ENCODE measurements around the gene ISYNA1. TPM values are rescaled to one million over a fixed set of nuclear protein-coding genes. Genes with fewer than 3 reads are reported as not detected.
A peak's percentile ranks its signal among the peaks of the same experiment; 100 is the strongest.

The ISYNA1 gene
- total and polyA plus RNA-seq, 2 of the 8 experiments (the other 6 are each of a cell fraction or from before 2014, with no cell fraction given) = 207 to 264 TPM

- FAIRE-seq = no peak
- TF ChIP-seq KDM1A (IDR thresholded peaks at IDR 0.05; ENCODE audit: borderline replicate concordance, low read length) (peak; percentile 87; the same call in 1 of the 2 replicates), GABPA (IDR thresholded peaks at IDR 0.05; ENCODE audit: borderline replicate concordance, insufficient read depth, low read length) (no peak), SUZ12 (IDR thresholded peaks at IDR 0.05; ENCODE audit: low read length) (no peak), MAX (IDR thresholded peaks at IDR 0.05) (no peak), KDM4A (IDR thresholded peaks at IDR 0.05; ENCODE audit: low read depth, low read length, severe bottlenecking) (no peak), PHF8 (conservative IDR thresholded peaks at IDR 0.05; ENCODE audit: low read depth, low read length) (no peak), NRF1 (IDR thresholded peaks at IDR 0.05; ENCODE audit: low read depth, low read length) (no peak), HDAC2 (IDR thresholded peaks at IDR 0.05; ENCODE audit: borderline replicate concordance in 1 of 2, low read depth in 2 of 2, low read length in 2 of 2) (no peak), SIX5 (IDR thresholded peaks at IDR 0.05; ENCODE audit: low read depth, low read length) (no peak), GTF2F1 (IDR thresholded peaks at IDR 0.05; ENCODE audit: borderline replicate concordance, low read depth, low read length) (no peak), RAD21 (IDR thresholded peaks at IDR 0.05 in 1 of 2, conservative IDR thresholded peaks at IDR 0.05 in 1 of 2; ENCODE audit: low read depth in 2 of 2, low read length in 2 of 2) (peak; percentile 34 to 45; a peak in 3 of 4 replicates), ZNF274 (IDR thresholded peaks at IDR 0.05; ENCODE audit: borderline replicate concordance, extremely low read depth, low read length) (no peak)
These were observed 36.3 kb downstream of the ISYNA1 start for GRCh38 chr19:18401580-18402112.

More at GRCh38 chr19:18401580-18402112, 36.3 kb downstream of the ISYNA1 start:
- H3K23me2 ChIP-seq (ENCODE audit: low read depth, low read length) = no peaks in the 10 kb centered on the region
- H3K27me3 ChIP-seq (replicated peaks in 1 of 4; ENCODE audit: control insufficient read depth in 3 of 4, extremely low read depth in 1 of 4, insufficient read depth in 3 of 4, low read length in 3 of 4) = peaks cover 0 to 3% (median under 1%) of the 10 kb centered on the region in 4 experiments; a peak in 3 of 7 replicates
- H3K23ac ChIP-seq (ENCODE audit: insufficient read length) = no peak overlapping the region
- no peaks in the 10 kb centered on the region for H3K36me3 ChIP-seq (ENCODE audit: control insufficient read depth in 2 of 4, insufficient read depth in 4 of 4, low read length in 3 of 4)
- H4K91ac ChIP-seq (replicated peaks; ENCODE audit: insufficient read length, low read length) = no peak overlapping the region
- ChIA-PET CTCF (ENCODE audit: partially characterized antibody) (interaction anchor here (0.5 to 12.8 kb wide), 17 partner anchors 11 to 665 kb away, joined by 3 to 174 read pairs (median 5); partner anchors contain the start of gene GDF15), POLR2A (ENCODE audit: partially characterized antibody) (interaction anchor here (0.9 to 2.8 kb wide), 4 partner anchors 13 to 120 kb away, joined by 3 to 12 read pairs (median 5); partner anchors contain the start of gene JUND)
- H2AFZ ChIP-seq (ENCODE audit: low read length) = no peak overlapping the region
- peaks cover 0 to 8% (median 3%) of the 10 kb centered on the region in 4 experiments; a peak in 5 of 7 replicates for H3K4me1 ChIP-seq (replicated peaks in 1 of 4; ENCODE audit: control insufficient read depth in 3 of 4, insufficient read depth in 4 of 4, low read length in 3 of 4)
- H3K4ac ChIP-seq (replicated peaks; ENCODE audit: insufficient read length, low read depth, low read length) = no peak overlapping the region
- H3K9ac ChIP-seq (replicated peaks in 1 of 4; ENCODE audit: extremely low read depth in 1 of 4, low read depth in 3 of 4, low read length in 3 of 4) = no peak overlapping the region
- no peak overlapping the region for H2BK120ac ChIP-seq (replicated peaks; ENCODE audit: low read depth, low read length)
- H3K27ac ChIP-seq (ENCODE audit: low read depth, low read length) = no peak overlapping the region
- H3K14ac ChIP-seq (ENCODE audit: insufficient read length) = no peak overlapping the region
- WGBS, 2 experiments (ENCODE audit: extremely low coverage in 1 of 2, insufficient coverage in 1 of 2, insufficient read length in 1 of 2, insufficient replicate concordance in 2 of 2, low coverage in 1 of 2, low lambda C conversion rate in 2 of 2, missing lambda C conversion rate in 1 of 2) = 82% methylated on average over 7 of the region's 7 CpGs; no CpG with 5 or more reads in 1 of the 2 experiments
- no peaks in the 10 kb centered on the region for H4K20me1 ChIP-seq (replicated peaks in 1 of 2; ENCODE audit: control insufficient read depth in 1 of 2, insufficient read depth in 2 of 2, low read length in 2 of 2)
- no peak overlapping the region for H4K5ac ChIP-seq (ENCODE audit: insufficient read length, low read depth, low read length)
- 0 out of 2 replicates have a peak overlapping the region, but pooled peaks have one; percentile 15 for H2AK5ac ChIP-seq (ENCODE audit: low read depth, low read length)
- H2BK15ac ChIP-seq (ENCODE audit: low read length) = no peak overlapping the region
- H2BK20ac ChIP-seq (ENCODE audit: low read length) = no peak overlapping the region
- no peak overlapping the region for H3K4me2 ChIP-seq (ENCODE audit: insufficient read depth in 1 of 2, low read depth in 2 of 2, low read length in 2 of 2)
- no peak for DNase-seq (ENCODE audit: low read depth in 1 of 2, low spot score in 2 of 2)
- H3K56ac ChIP-seq (replicated peaks; ENCODE audit: insufficient read length, low read depth, low read length) = no peak overlapping the region
- no peak overlapping the region for H2BK12ac ChIP-seq (ENCODE audit: low read depth, low read length)
- no peaks in the 10 kb centered on the region for H3K79me1 ChIP-seq (ENCODE audit: low read depth, low read length)
- H3K18ac ChIP-seq (ENCODE audit: extremely low read depth, low read length) = no peak overlapping the region
- H3K79me2 ChIP-seq (ENCODE audit: control insufficient read depth in 1 of 2, insufficient read depth in 2 of 2, low read length in 2 of 2) = no peaks in the 10 kb centered on the region
- no peak overlapping the region for H2BK5ac ChIP-seq (ENCODE audit: low read depth, low read length)
- H3K9me3 ChIP-seq (ENCODE audit: insufficient read depth in 2 of 2, low read depth in 1 of 2, low read length in 1 of 2) = no peaks in the 10 kb centered on the region
- H3K4me3 ChIP-seq (ENCODE audit: extremely low read depth in 1 of 4, insufficient read depth in 2 of 4, low read depth in 3 of 4, low read length in 4 of 4) = no peak overlapping the region
- H4K8ac ChIP-seq (ENCODE audit: extremely low read depth, insufficient read depth, low read length) = no peak overlapping the region; the same call in 1 of the 2 replicates
